OCI-LY7 (cell line): ENCODE data around the gene PDCD6IP. TPM values are rescaled to one million over a fixed set of nuclear protein-coding genes. Genes with fewer than 3 reads are reported as not detected.

ENCODE experiments used
- BruUV-seq: library from RNA; stranded (reverse); fragments of 400-500 nt; replicated peaks from 2 replicates; lab custom pipeline; 2021; lab: Mats Ljungman, UMichigan
- CTCF ChIA-PET: fragments of 300-600 bp; sonication (Branson Sonifier 250); formaldehyde crosslinking; loops from one replicate; lab custom pipeline; 2022; ENCODE audit warnings: antibody characterized with exemption; ENCODE audit not compliant: unreplicated experiment; lab: Charles Lee
- POLR2A ChIA-PET: fragments of 300-600 bp; sonication (Branson Sonifier 250); formaldehyde crosslinking; loops from one replicate; lab custom pipeline; 2022; ENCODE audit warnings: antibody characterized with exemption; lab: Charles Lee
- DNase-seq: peaks from one replicate; pipeline ENCODE4 v3.0.0-alpha.2; 2015; ENCODE audit warnings: low spot score
- H2AFZ ChIP-seq: fragments of 200-600 bp; sonication (generic), shearing (Covaris generic); 2 replicates; pipeline ENCODE4 v1.6.1; 2014; ENCODE audit warnings: mild to moderate bottlenecking, antibody characterized with exemption, low read length, moderate library complexity
- H3K27ac ChIP-seq: fragments of 200-600 bp; sonication (generic); 2 replicates; pipeline ENCODE4 v1.5.1; 2014; ENCODE audit warnings: mixed run types, low read depth, mild to moderate bottlenecking, moderate library complexity, low read length, inconsistent platforms; ENCODE audit not compliant: poor library complexity, severe bottlenecking
- H3K36me3 ChIP-seq: fragments of 200-600 bp; sonication (generic); 2 replicates; pipeline ENCODE4 v1.6.1; 2014; ENCODE audit warnings: mild to moderate bottlenecking, antibody characterized with exemption, low read length, moderate library complexity, mixed read lengths; ENCODE audit not compliant: insufficient read depth
- H3K4me1 ChIP-seq: fragments of 200-600 bp; sonication (generic); 2 replicates; pipeline ENCODE4 v1.5.1; 2014; ENCODE audit warnings: mild to moderate bottlenecking, low read length; ENCODE audit not compliant: insufficient read depth, poor library complexity, severe bottlenecking
- H3K4me2 ChIP-seq: fragments of 200-600 bp; sonication (generic); 2 replicates; pipeline ENCODE4 v1.6.1; 2014; ENCODE audit warnings: mild to moderate bottlenecking, low read length
- H3K4me3 ChIP-seq: fragments of 200-600 bp; sonication (generic); 2 replicates; pipeline ENCODE4 v1.5.1; 2014; ENCODE audit warnings: mild to moderate bottlenecking, low read depth, low read length; ENCODE audit not compliant: poor library complexity, severe bottlenecking
- H3K79me2 ChIP-seq: fragments of 200-600 bp; sonication (generic); 2 replicates; pipeline ENCODE4 v1.6.1; 2016; ENCODE audit warnings: low read depth, mild to moderate bottlenecking, low read length, moderate library complexity, mixed read lengths; ENCODE audit not compliant: insufficient read depth
- H3K9me2 ChIP-seq: fragments of 200-600 bp; sonication (generic); 2 replicates; pipeline ENCODE4 v1.6.1; 2016; ENCODE audit warnings: mild to moderate bottlenecking, low read length, mixed read lengths; ENCODE audit not compliant: insufficient read depth
- H3K9me3 ChIP-seq: fragments of 200-600 bp; sonication (generic); 2 replicates; pipeline ENCODE4 v1.6.1; 2014; ENCODE audit warnings: mild to moderate bottlenecking, mixed run types, low read length, mixed read lengths
- H4K20me1 ChIP-seq: fragments of 200-600 bp; sonication (generic); 2 replicates; pipeline ENCODE4 v1.6.1; 2014; ENCODE audit warnings: mild to moderate bottlenecking, antibody characterized with exemption, low read length, moderate library complexity, mixed read lengths; ENCODE audit not compliant: insufficient read depth
- CTCF ChIP-seq: fragments of 200-600 bp; sonication (generic); conservative IDR thresholded peaks from 2 replicates; pipeline ENCODE4 v1.5.1; 2014; ENCODE audit warnings: mild to moderate bottlenecking, antibody characterized with exemption, low read length, moderate library complexity, mixed read lengths
- EZH2phosphoT487 ChIP-seq: fragments of 200-600 bp; sonication (generic); IDR thresholded peaks from 2 replicates; pipeline ENCODE4 v1.6.1; 2018; ENCODE audit warnings: low read depth, borderline replicate concordance, mild to moderate bottlenecking, mixed run types, antibody characterized with exemption, low read length, moderate library complexity, mixed read lengths
- intact Hi-C: fragments of 100-400 bp; cut with micrococcal nuclease; formaldehyde crosslinking; loops from one replicate; pipeline ENCODE4 v1.10.0; 2022; ENCODE audit not compliant: unreplicated experiment
- total RNA-seq, 2 experiments: library from RNA; depleted of rRNA in 1 of 2; stranded (reverse); fragments of >200 nt in 1 of 2; shearing (Covaris generic) in 1 of 2; gene quantifications; 2 replicates each; pipeline ENCODE4 v1.2.3, GENCODE V29; 2014 to 2022

PDCD6IP gene
- total RNA-seq, 2 experiments from 2014 or later: 75.5 to 216 TPM

- Histone ChIP-seq H3K36me3 (peaks cover 31% of the 10 kb centered on the region), H3K4me3 (no peak overlapping the region), H3K27ac (no peak overlapping the region), H3K79me2 (no peaks in the 10 kb centered on the region), H2AFZ (no peak overlapping the region), H3K4me1 (no peaks in the 10 kb centered on the region), H3K9me2 (no peaks in the 10 kb centered on the region), H3K9me3 (no peaks in the 10 kb centered on the region), H3K4me2 (no peak overlapping the region), H4K20me1 (no peaks in the 10 kb centered on the region)
- BruUV-seq: no TSS peak
- intact Hi-C loops: no loop called here
- CTCF ChIA-PET: no interaction called here
- no peak for TF ChIP-seq EZH2phosphoT487
- TF ChIP-seq CTCF: no peak
- POLR2A ChIA-PET: interaction anchor here (0.6 to 0.7 kb wide), 2 partner anchors 814 to 1297 kb away, joined by 3 to 5 read pairs; no protein-coding TSS in a partner anchor
- DNase-seq: no peak
These were observed 71.5 kb downstream of the PDCD6IP start for GRCh38 chr3:33869977-33870376.

DNA sequence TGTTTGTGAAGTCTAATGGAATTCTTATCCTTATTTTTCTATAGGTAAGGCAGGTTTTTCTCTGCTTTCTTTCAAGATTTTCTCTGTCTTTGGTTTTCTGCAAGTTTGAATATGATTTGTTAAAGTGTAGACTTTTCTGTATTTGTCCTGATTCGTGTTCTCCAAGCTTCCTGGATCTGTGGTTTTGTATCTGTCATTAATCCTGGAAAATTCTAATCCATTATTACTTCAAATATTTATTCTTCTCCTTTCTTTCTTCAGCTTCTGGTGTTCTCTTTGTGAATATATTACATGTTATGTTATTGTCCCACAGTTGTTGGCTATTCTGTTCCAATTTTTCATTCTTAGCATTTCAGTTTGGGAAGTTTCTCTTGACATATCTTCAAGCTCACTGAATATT lies 76.4 kb downstream of the PDCD6IP start:
- no TSS peak for BruUV-seq
- intact Hi-C loops: no loop called here
- POLR2A ChIA-PET: interaction anchor here (1.2 kb wide), 1 partner anchor 13 kb away, joined by 3 read pairs; no protein-coding TSS in a partner anchor

More for the DNA sequence above, 76.4 kb downstream of the PDCD6IP start:
- no peak overlapping the region for H3K4me3 ChIP-seq
- H3K79me2 ChIP-seq: no peaks in the 10 kb centered on the region
- H3K27ac ChIP-seq: no peak overlapping the region
- H3K9me2 ChIP-seq: no peaks in the 10 kb centered on the region
- no peak for DNase-seq
- H3K36me3 ChIP-seq: no peaks in the 10 kb centered on the region
- no peak overlapping the region for H2AFZ ChIP-seq
- no peak for TF ChIP-seq EZH2phosphoT487
- no peak for TF ChIP-seq CTCF
- H3K4me2 ChIP-seq: no peak overlapping the region
- CTCF ChIA-PET: interaction anchor here (0.5 kb wide), 1 partner anchor 30 kb away, joined by 3 read pairs; no protein-coding TSS in a partner anchor
- H4K20me1 ChIP-seq: no peaks in the 10 kb centered on the region
- H3K9me3 ChIP-seq: no peaks in the 10 kb centered on the region
- no peaks in the 10 kb centered on the region for H3K4me1 ChIP-seq
